AG09319 (cell line): ENCODE results near the gene OXER1.

ENCODE experiments used
- DNase-seq: peaks from one replicate; pipeline ENCODE4 v3.0.0-alpha.2; 2010; ENCODE audit warnings: low read depth; ENCODE audit errors: extremely low read depth
- CTCF ChIP-seq: IDR thresholded peaks from 2 replicates; pipeline ENCODE4 v1.5.1; 2011; ENCODE audit warnings: low read depth, mild to moderate bottlenecking, inconsistent platforms, low read length, moderate library complexity

The OXER1 gene

GRCh38 chr2:42713920-42714319 is 50.0 kb downstream of the OXER1 start:
- DNase-seq: no peak
- TF ChIP-seq CTCF: no peak

- no peak for DNase-seq
- no peak for TF ChIP-seq CTCF
These were observed 51.0 kb downstream of the OXER1 start for GRCh38 chr2:42712934-42713333.
